Calu3 (cell line): Measurements from ENCODE around the gene RFTN1. TPM values are rescaled to one million over a fixed set of nuclear protein-coding genes. Genes with fewer than 3 reads are reported as not detected.
A peak's percentile ranks its signal among the peaks of the same experiment; 100 is the strongest.
"Not testable (repeated sequence)": the region's sequence is repeated elsewhere in the genome, so short reads cannot be mapped to it uniquely, and the experiment has no call there.

Experiments
- BruUV-seq: library from RNA; stranded (reverse); fragments of 400-500 nt; replicated peaks from 2 replicates; lab custom pipeline; 2021; lab: Mats Ljungman, UMichigan
- CTCF ChIA-PET: fragments of 300-600 bp; sonication (Branson Sonifier 250); formaldehyde crosslinking; loops from one replicate; lab custom pipeline; 2022; ENCODE audit warnings: antibody characterized with exemption; lab: Charles Lee
- DNase-seq: peaks from one replicate; pipeline ENCODE4 v3.0.0; 2022
- H3K27ac Mint-ChIP-seq: one replicate; pipeline ENCODE4 v1.8.0; 2022; ENCODE audit warnings: mixed read lengths; ENCODE audit not compliant: unreplicated experiment
- H3K27me3 Mint-ChIP-seq: one replicate; pipeline ENCODE4 v1.8.0; 2022; ENCODE audit warnings: mixed read lengths; ENCODE audit not compliant: unreplicated experiment
- H3K36me3 Mint-ChIP-seq: one replicate; pipeline ENCODE4 v1.8.0; 2022; ENCODE audit warnings: mild to moderate bottlenecking, moderate library complexity, mixed read lengths; ENCODE audit not compliant: insufficient read depth, unreplicated experiment
- H3K4me1 Mint-ChIP-seq: one replicate; pipeline ENCODE4 v1.8.0; 2022; ENCODE audit warnings: mild to moderate bottlenecking, low read depth, mixed read lengths; ENCODE audit not compliant: unreplicated experiment
- H3K4me3 Mint-ChIP-seq: one replicate; pipeline ENCODE4 v1.8.0; 2022; ENCODE audit warnings: mild to moderate bottlenecking, low read depth, moderate library complexity, mixed read lengths; ENCODE audit not compliant: unreplicated experiment
- H3K9me3 Mint-ChIP-seq: one replicate; pipeline ENCODE4 v1.8.0; 2022; ENCODE audit warnings: low read depth, mixed read lengths; ENCODE audit not compliant: unreplicated experiment
- CTCF ChIP-seq: fragments of 200-600 bp; IDR thresholded peaks from one replicate; pipeline ENCODE4 v1.8.0; 2022; ENCODE audit warnings: antibody characterized with exemption; ENCODE audit not compliant: unreplicated experiment
- intact Hi-C: fragments of 100-400 bp; cut with micrococcal nuclease; formaldehyde crosslinking; loops from one replicate; pipeline ENCODE4 v1.10.0; 2022; ENCODE audit not compliant: unreplicated experiment
- total RNA-seq: library from RNA; stranded (reverse); gene quantifications from 2 replicates; pipeline ENCODE4 v1.2.3, GENCODE V29; 2022

RFTN1 gene
- total RNA-seq, 1 experiment from 2014 or later: 1.6 TPM

GRCh38 chr3:16311960-16312451 lies 201.5 kb downstream of the RFTN1 start:
- no peak for DNase-seq
- H3K36me3 Mint-ChIP-seq: no peaks in the 10 kb centered on the region
- no peaks in the 10 kb centered on the region for H3K27me3 Mint-ChIP-seq
- peaks cover 8% of the 10 kb centered on the region for H3K4me1 Mint-ChIP-seq
- no peak overlapping the region for H3K27ac Mint-ChIP-seq
- CTCF ChIA-PET: no interaction called here
- no TSS peak for BruUV-seq
- H3K9me3 Mint-ChIP-seq: no peaks in the 10 kb centered on the region
- no peak for TF ChIP-seq CTCF
- no peak overlapping the region for H3K4me3 Mint-ChIP-seq
- intact Hi-C loops: no loop called here

GRCh38 chr3:16310486-16310885 lies 203.0 kb downstream of the RFTN1 start:
- H3K36me3 Mint-ChIP-seq, H3K4me3 Mint-ChIP-seq, H3K4me1 Mint-ChIP-seq, H3K27ac Mint-ChIP-seq, CTCF ChIA-PET, H3K27me3 Mint-ChIP-seq, DNase-seq, intact Hi-C loops, H3K9me3 Mint-ChIP-seq, BruUV-seq: not testable (repeated sequence)

- TF ChIP-seq CTCF: no peak
- no peaks in the 10 kb centered on the region for H3K36me3 Mint-ChIP-seq
- peak; percentile 21 for DNase-seq
- peaks cover 8% of the 10 kb centered on the region for H3K4me1 Mint-ChIP-seq
- peak overlapping the region; percentile 33 for H3K27ac Mint-ChIP-seq
- intact Hi-C loops: loop anchor here (5.0 kb wide), 1 partner anchor 243 kb away; no protein-coding TSS in a partner anchor
- no peaks in the 10 kb centered on the region for H3K27me3 Mint-ChIP-seq
- CTCF ChIA-PET: no interaction called here
- no peak overlapping the region for H3K4me3 Mint-ChIP-seq
- BruUV-seq: no TSS peak
- H3K9me3 Mint-ChIP-seq: no peaks in the 10 kb centered on the region
These were observed 203.9 kb downstream of the RFTN1 start for GRCh38 chr3:16309558-16309957.

- Mint-ChIP-seq H3K4me3 (no peak overlapping the region), H3K27ac (no peak overlapping the region), H3K36me3 (no peaks in the 10 kb centered on the region), H3K9me3 (no peaks in the 10 kb centered on the region), H3K27me3 (no peaks in the 10 kb centered on the region), H3K4me1 (peaks cover 8% of the 10 kb centered on the region)
- TF ChIP-seq CTCF: no peak
- CTCF ChIA-PET: no interaction called here
- no peak for DNase-seq
- BruUV-seq: no TSS peak
- intact Hi-C loops: loop anchor here (5.0 kb wide), 1 partner anchor 244 kb away; no protein-coding TSS in a partner anchor
These were observed 204.8 kb downstream of the RFTN1 start for GRCh38 chr3:16308727-16309126.

GRCh38 chr3:16307832-16308531 lies 205.5 kb downstream of the RFTN1 start:
- peaks cover 8% of the 10 kb centered on the region for H3K4me1 Mint-ChIP-seq
- CTCF ChIA-PET: interaction anchor here (1.1 kb wide), 1 partner anchor 18 kb away, joined by 3 read pairs; no protein-coding TSS in a partner anchor
- H3K27ac Mint-ChIP-seq: no peak overlapping the region
- no peaks in the 10 kb centered on the region for H3K36me3 Mint-ChIP-seq
- BruUV-seq: no TSS peak
- no peaks in the 10 kb centered on the region for H3K27me3 Mint-ChIP-seq
- intact Hi-C loops: loop anchor here (5.0 kb wide), 1 partner anchor 244 kb away; no protein-coding TSS in a partner anchor
- no peak for TF ChIP-seq CTCF
- H3K4me3 Mint-ChIP-seq: no peak overlapping the region
- H3K9me3 Mint-ChIP-seq: no peaks in the 10 kb centered on the region
- no peak for DNase-seq
